ENCODE data around the gene CHRD. TPM values are rescaled to one million over a fixed set of nuclear protein-coding genes. Genes with fewer than 3 reads are reported as not detected.

The CHRD gene
- total and polyA plus RNA-seq, 9 of the 15 experiments (the other 6 are each of a cell fraction or from before 2014, with no cell fraction given), result 0.11 to 1.3 (median 0.59) TPM; not detected in 3

- peaks cover 15 to 47% of the 10 kb centered on the region in 2 experiments for H3K27me3 ChIP-seq (ENCODE audit: control insufficient read depth in 2 of 2, insufficient read depth in 2 of 2, low read length in 2 of 2)
- DNase-seq (ENCODE audit: extremely low read depth in 1 of 4, low spot score in 3 of 4), result no peak
- H3K27ac ChIP-seq (ENCODE audit: extremely low read depth, low read depth, low read length), result no peak overlapping the region
- H3K79me2 ChIP-seq (ENCODE audit: control insufficient read depth, insufficient read depth, low read length), result no peaks in the 10 kb centered on the region
- no TSS peak for BruUV-seq (replicated peaks)
- in situ Hi-C loops (cut with MboI) (no loop called here), intact Hi-C loops (cut with micrococcal nuclease) (loop anchor here (10.0 kb wide), 1 partner anchor 334 kb away; the partner anchor contains the start of gene MAGEF1)
- H2AFZ ChIP-seq (ENCODE audit: low read depth, low read length), result no peak overlapping the region
- no peak for ATAC-seq
- TF ChIP-seq ZEB2 (IDR thresholded peaks at IDR 0.05), result no peak
- peak in 1 of 2 experiments; percentile 2 for TF ChIP-seq E2F6 (IDR thresholded peaks at IDR 0.05; ENCODE audit: borderline replicate concordance in 1 of 2, extremely low read depth in 1 of 2, insufficient read depth in 1 of 2, insufficient read length in 1 of 2, low read depth in 1 of 2, low read length in 1 of 2, poor library complexity in 1 of 2, severe bottlenecking in 1 of 2)
- TF ChIP-seq FOXP4 (CRISPR knock-in tag; IDR thresholded peaks at IDR 0.05; ENCODE audit: borderline replicate concordance), result no peak
- H3K36me3 ChIP-seq (ENCODE audit: control insufficient read depth, insufficient read depth, low read length), result no peaks in the 10 kb centered on the region
- POLR2A ChIA-PET, result interaction anchor here (1.0 kb wide), 1 partner anchor 9 kb away, joined by 4 read pairs; no protein-coding TSS in a partner anchor
- no peak overlapping the region for H3K4me2 ChIP-seq (ENCODE audit: insufficient read depth, low read length)
- no peak overlapping the region; a peak in 1 of 4 replicates for H3K9ac ChIP-seq (ENCODE audit: insufficient read depth in 1 of 2, low read depth in 2 of 2, low read length in 2 of 2)
- peaks cover 5 to 34% of the 10 kb centered on the region in 2 experiments; a peak in 4 of 5 replicates for H3K4me1 ChIP-seq (replicated peaks in 1 of 2; ENCODE audit: control insufficient read depth in 2 of 2, insufficient read depth in 2 of 2, low read length in 2 of 2)
- no peaks in the 10 kb centered on the region for H3K9me1 ChIP-seq (ENCODE audit: control insufficient read depth, insufficient read depth, low read length)
- H3K4me3 ChIP-seq, result no peak overlapping the region
- CTCF ChIA-PET (ENCODE audit: low intra/inter-chr PET ratio), result no interaction called here
- FAIRE-seq, result no peak
- no peaks in the 10 kb centered on the region for H3K9me3 ChIP-seq (replicated peaks; ENCODE audit: control insufficient read depth, insufficient read depth, low read depth, low read length)
- H4K20me1 ChIP-seq (replicated peaks; ENCODE audit: control insufficient read depth, insufficient read depth, low read length), result 0 out of 2 replicates have a peak, but pooled peaks cover 3% of the 10 kb centered on the region
- WGBS (ENCODE audit: insufficient coverage, low coverage, missing lambda C conversion rate), result 20% methylated on average over 32 of the region's 42 CpGs
Observed at GRCh38 chr3:184380627-184381260, 890 bp downstream of the CHRD start.

All from K562 (cell line).